Neural progenitor cell (in vitro differentiated cells): Measurements from ENCODE around the gene METTL23.
"Not testable (repeated sequence)": the region's sequence is repeated elsewhere in the genome, so short reads cannot be mapped to it uniquely, and the experiment has no call there.

Experiments used
- EZH2 ChIP-seq: fragments of 200-600 bp; sonication (generic); IDR thresholded peaks from 2 replicates; pipeline ENCODE4 v1.6.1; 2017; ENCODE audit warnings: antibody characterized with exemption, mild to moderate bottlenecking, moderate library complexity
- TF ChIP-seq, protein P1 (sequence below): fragments of 200-600 bp; sonication (generic); IDR thresholded peaks from 2 replicates; pipeline ENCODE4 v1.5.1; 2017; ENCODE audit warnings: antibody characterized with exemption, mild to moderate bottlenecking

DNA sequence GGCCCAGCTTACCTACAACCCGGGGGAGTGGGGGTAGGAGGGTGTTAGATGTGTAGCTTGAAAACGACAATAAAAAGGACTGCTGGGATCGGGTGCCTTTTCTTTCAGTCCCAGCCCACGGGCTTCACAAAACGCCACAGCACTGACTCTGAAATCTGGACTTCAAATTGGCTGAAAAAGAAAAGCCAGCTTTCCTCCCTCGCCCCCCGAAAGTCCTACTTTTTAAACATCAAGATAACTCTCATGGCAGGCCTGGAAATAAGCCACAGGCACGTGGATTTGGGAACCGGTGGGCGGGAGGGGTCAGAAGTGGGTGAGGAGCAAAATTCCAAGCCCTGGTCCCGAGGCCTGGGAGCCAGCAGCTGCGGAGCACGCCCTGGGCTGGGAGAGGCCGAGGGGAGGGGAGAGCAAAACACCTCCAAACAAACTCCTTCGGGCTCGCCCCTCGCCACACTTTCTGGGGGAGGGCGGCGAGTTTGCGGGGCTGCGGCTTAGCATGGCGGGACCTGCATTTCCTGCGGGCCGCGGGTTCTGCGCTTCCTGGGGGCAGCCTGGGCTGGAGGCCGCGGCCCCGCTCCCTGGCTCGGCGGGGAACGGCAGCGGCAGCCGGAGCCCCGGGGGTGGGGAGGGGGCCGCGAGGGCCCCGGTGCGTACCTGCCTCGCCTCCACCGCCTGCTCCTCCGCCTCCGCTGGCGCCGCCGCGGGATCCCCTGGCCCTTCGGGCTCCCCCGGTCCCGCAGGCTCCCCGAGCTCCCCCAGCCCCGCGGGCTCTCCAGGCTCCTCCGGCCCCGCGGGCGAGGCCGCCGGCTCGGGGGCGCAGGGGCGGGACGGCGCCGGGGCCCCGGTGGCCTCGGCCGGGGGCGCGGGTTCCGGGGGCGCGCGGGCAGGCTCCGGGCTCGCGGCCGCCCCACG is 16.4 kb upstream of the METTL23 start:
- TF ChIP-seq, protein P1, sequence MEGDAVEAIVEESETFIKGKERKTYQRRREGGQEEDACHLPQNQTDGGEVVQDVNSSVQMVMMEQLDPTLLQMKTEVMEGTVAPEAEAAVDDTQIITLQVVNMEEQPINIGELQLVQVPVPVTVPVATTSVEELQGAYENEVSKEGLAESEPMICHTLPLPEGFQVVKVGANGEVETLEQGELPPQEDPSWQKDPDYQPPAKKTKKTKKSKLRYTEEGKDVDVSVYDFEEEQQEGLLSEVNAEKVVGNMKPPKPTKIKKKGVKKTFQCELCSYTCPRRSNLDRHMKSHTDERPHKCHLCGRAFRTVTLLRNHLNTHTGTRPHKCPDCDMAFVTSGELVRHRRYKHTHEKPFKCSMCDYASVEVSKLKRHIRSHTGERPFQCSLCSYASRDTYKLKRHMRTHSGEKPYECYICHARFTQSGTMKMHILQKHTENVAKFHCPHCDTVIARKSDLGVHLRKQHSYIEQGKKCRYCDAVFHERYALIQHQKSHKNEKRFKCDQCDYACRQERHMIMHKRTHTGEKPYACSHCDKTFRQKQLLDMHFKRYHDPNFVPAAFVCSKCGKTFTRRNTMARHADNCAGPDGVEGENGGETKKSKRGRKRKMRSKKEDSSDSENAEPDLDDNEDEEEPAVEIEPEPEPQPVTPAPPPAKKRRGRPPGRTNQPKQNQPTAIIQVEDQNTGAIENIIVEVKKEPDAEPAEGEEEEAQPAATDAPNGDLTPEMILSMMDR = not testable (repeated sequence)
- not testable (repeated sequence) for TF ChIP-seq EZH2
